Psoas muscle (tissue), 8 donors: ENCODE measurements around the gene NLRX1. TPM values are rescaled to one million over a fixed set of nuclear protein-coding genes. Genes with fewer than 3 reads are reported as not detected.
"Not testable (repeated sequence)": the region's sequence is repeated elsewhere in the genome, so short reads cannot be mapped to it uniquely, and the experiment has no call there.

Source experiments
- ATAC-seq, 4 donors: fragments of 200-7000 bp; cut with Tn5 transposase; one replicate each; pipeline ENCODE4 v1.9.1; 2020; ENCODE audit warnings: moderate library complexity in 3 of 4, mild to moderate bottlenecking in 2 of 4
- DNase-seq, 2 donors: peaks; one replicate each; pipeline ENCODE4 v3.0.0-alpha.2; 2020
- H3K27ac ChIP-seq: fragments of 200-600 bp; one replicate; pipeline ENCODE4 v1.8.0; 2022
- H3K27me3 ChIP-seq, 3 donors: fragments of 200-600 bp in 1 of 3; one replicate each; pipeline versions ENCODE4 v1.6.1 to v1.8.0; 2013 to 2022; ENCODE audit warnings: low read length in 2 of 3, mild to moderate bottlenecking in 2 of 3, moderate library complexity in 1 of 3; ENCODE audit not compliant: insufficient read depth in 3 of 3
- H3K36me3 ChIP-seq, 2 donors: fragments of 200-600 bp in 1 of 2; one replicate each; pipeline versions ENCODE4 v1.6.1 to v1.8.0; 2013 to 2022; ENCODE audit warnings: low read depth in 1 of 2, mild to moderate bottlenecking in 1 of 2, moderate library complexity in 1 of 2; ENCODE audit not compliant: insufficient read depth in 1 of 2
- H3K4me1 ChIP-seq: fragments of 200-600 bp; one replicate; pipeline ENCODE4 v1.8.0; 2022
- H3K4me3 ChIP-seq: fragments of 200-600 bp; one replicate; pipeline ENCODE4 v1.8.0; 2022; ENCODE audit warnings: mild to moderate bottlenecking
- H3K9me3 ChIP-seq: fragments of 200-600 bp; one replicate; pipeline ENCODE4 v1.8.0; 2022
- WGBS, 3 donors: extraction: QIAGEN DNeasy Blood & Tissue Kit; methylation state at CpG; one replicate each; pipeline versions ENCODE4 v1.1.6 to v1.1.7; 2013; 5-methylcytosine and 5-hydroxymethylcytosine counted together
- intact Hi-C, 2 donors: fragments of 100-400 bp; cut with DNase I; formaldehyde crosslinking; loops; one replicate each; pipeline versions ENCODE4 v1.11.0 to v1.14.2; 2022
- polyA plus RNA-seq, 3 donors: library from polyadenylated mRNA; stranded (reverse); fragments of 200-250 nt; gene quantifications; one replicate each; pipeline ENCODE4 v1.2.3, GENCODE V29; 2013
- total RNA-seq, 4 donors: library from RNA; stranded (reverse); fragmentation: NEBNext Ultra II Directional in 2 of 4; extraction: Animal tissue kit (Norgen Biotek cat#: 25700) in 2 of 4; gene quantifications; one replicate each; pipeline versions ENCODE4 v1.2.1 to v1.2.4, GENCODE V29; 2021 to 2023
- TF ChIP-seq, protein P1 (sequence below): fragments of 200-600 bp; IDR thresholded peaks from one replicate; pipeline ENCODE4 v1.8.0; 2022; ENCODE audit warnings: antibody characterized with exemption
- donor health status: healthy with polysubstance abuse.
- donor health status: DM: no; HTN: no; CAD: no; lungs with moderate emphysema.
- donor health status: Bipolar disorder and iron deficiency.
- donor health status: healthy.
- donor health status: DM: yes; HTN: yes; CAD: no.
- donor health status: DM: no; HTN: no; CAD: no.
- donor health status: DM: no; HTN: no; CAD: no.
- donor health status: DM: yes; HTN: yes; CAD: no.

NLRX1 gene
- total and polyA plus RNA-seq, 7 donors: 8.8 to 28.7 (median 18.1) TPM

DNA sequence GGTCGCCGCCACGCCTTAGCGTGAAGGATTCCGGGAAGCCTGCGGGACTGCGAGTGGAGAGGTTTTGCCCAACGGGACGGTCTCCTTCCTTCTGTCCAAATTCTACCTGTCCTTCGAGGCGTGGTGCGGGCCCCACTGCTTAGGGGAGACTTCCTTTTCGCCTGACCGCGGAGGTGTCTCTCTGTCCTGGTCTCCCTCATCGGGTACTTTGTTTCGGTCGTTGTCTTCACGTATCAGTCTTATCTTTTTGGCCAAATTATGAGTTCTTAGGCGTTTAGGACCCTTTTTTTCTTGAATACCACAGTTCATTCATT, 46.8 kb upstream of the NLRX1 start:
- intact Hi-C loops: no loop called here
- WGBS, 3 donors: 0 to 1% (median 0%) methylated on average over 20 of the region's 20 CpGs
- peak overlapping the region; percentile 93 for H3K4me3 ChIP-seq
- peaks cover 14% of the 10 kb centered on the region for H3K4me1 ChIP-seq
- peak overlapping the region; percentile 74 for H3K27ac ChIP-seq
- H3K36me3 ChIP-seq: peaks cover 5 to 40% of the 10 kb centered on the region in 2 donors
- TF ChIP-seq, protein P1, sequence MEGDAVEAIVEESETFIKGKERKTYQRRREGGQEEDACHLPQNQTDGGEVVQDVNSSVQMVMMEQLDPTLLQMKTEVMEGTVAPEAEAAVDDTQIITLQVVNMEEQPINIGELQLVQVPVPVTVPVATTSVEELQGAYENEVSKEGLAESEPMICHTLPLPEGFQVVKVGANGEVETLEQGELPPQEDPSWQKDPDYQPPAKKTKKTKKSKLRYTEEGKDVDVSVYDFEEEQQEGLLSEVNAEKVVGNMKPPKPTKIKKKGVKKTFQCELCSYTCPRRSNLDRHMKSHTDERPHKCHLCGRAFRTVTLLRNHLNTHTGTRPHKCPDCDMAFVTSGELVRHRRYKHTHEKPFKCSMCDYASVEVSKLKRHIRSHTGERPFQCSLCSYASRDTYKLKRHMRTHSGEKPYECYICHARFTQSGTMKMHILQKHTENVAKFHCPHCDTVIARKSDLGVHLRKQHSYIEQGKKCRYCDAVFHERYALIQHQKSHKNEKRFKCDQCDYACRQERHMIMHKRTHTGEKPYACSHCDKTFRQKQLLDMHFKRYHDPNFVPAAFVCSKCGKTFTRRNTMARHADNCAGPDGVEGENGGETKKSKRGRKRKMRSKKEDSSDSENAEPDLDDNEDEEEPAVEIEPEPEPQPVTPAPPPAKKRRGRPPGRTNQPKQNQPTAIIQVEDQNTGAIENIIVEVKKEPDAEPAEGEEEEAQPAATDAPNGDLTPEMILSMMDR: no peak
- ATAC-seq (no peak), DNase-seq (no peak)
- H3K27me3 ChIP-seq: no peaks in the 10 kb centered on the region
- no peaks in the 10 kb centered on the region for H3K9me3 ChIP-seq

DNA sequence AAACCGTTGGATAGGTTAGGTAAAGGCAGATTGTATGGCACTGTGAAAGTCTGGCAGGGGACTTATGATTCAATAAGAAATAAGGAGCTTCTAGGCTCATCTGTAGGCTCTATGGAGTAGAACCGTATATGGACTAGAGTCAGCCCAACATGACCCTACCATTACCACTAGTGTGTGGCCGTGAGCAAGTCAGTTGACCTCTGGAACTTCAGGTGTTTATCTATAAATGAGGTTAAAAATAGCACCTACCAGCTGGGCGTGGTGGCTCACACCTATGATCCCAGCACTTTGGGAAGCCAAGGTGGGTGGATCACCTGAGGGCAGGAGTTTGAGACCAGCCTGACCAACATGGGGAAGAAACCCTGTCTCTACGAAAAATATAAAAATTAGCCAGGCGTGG, 42.7 kb upstream of the NLRX1 start:
- Histone ChIP-seq H3K36me3 (peaks cover 5 to 71% of the 10 kb centered on the region in 2 donors), H3K9me3 (no peaks in the 10 kb centered on the region), H3K4me1 (peaks cover 12% of the 10 kb centered on the region), H3K27me3 (no peaks in the 10 kb centered on the region), H3K27ac (no peak overlapping the region), H3K4me3 (no peak overlapping the region)
- intact Hi-C loops: no loop called here
- TF ChIP-seq, protein P1: no peak
- no peak for ATAC-seq
- 91 to 92% (median 92%) methylated on average over 6 of the region's 6 CpGs for WGBS, 3 donors
- no peak for DNase-seq

DNA sequence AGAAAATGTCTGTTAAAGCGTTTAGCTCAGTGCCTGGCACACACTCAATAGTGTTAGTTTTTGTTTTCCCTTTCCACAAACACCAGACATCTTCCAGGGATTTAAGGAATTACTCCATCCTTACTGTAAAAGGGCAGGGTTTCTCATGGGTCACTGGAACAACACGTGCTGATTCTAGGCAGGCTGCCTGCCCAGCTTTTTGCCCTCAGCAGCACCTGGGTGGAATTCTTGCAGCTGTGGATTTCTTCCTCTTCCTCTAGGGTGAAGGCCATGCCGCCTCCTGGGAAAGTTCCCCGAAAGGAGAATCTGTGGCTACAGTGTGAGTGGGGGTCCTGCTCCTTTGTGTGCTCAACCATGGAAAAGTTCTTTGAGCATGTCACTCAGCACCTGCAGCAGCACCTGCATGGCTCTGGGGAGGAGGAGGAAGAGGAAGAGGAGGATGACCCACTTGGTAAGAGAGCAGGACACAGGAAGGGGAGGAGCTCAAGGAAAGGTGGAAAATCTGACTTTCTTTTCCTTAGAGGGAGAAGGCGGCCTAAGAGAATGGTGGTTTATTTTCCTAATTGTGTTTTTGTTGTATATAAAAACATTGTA, 41.8 kb upstream of the NLRX1 start:
- no peaks in the 10 kb centered on the region for H3K9me3 ChIP-seq
- no peak overlapping the region for H3K4me3 ChIP-seq
- H3K27me3 ChIP-seq: no peaks in the 10 kb centered on the region
- peaks cover 12% of the 10 kb centered on the region for H3K4me1 ChIP-seq
- 45 to 56% (median 49%) methylated on average over 5 of the region's 5 CpGs for WGBS, 3 donors
- ATAC-seq: peak in 1 of 4 donors; percentile 16
- TF ChIP-seq, protein P1: no peak
- no peak for DNase-seq
- H3K36me3 ChIP-seq: peaks cover 5 to 81% of the 10 kb centered on the region in 2 donors
- intact Hi-C loops: no loop called here
- H3K27ac ChIP-seq: peak overlapping the region; percentile 23

DNA sequence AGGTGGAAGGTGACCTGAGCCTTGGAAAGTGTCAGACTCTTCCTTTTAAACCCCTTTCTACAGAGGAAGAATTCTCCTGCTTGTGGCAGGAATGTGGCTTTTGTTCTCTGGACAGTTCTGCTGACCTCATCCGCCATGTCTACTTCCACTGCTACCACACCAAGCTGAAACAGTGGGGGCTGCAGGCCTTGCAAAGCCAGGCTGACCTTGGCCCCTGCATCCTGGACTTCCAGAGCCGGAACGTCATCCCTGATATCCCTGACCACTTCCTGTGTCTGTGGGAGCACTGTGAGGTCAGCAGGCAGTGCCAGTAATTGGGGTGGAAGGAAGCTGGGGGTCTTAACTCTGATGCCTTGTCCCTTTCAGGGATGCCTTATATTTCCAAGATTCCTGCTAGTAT, 37.9 kb upstream of the NLRX1 start:
- Histone ChIP-seq H3K9me3 (no peaks in the 10 kb centered on the region), H3K4me3 (no peak overlapping the region), H3K27ac (no peak overlapping the region), H3K4me1 (peaks cover 5% of the 10 kb centered on the region), H3K27me3 (no peaks in the 10 kb centered on the region), H3K36me3 (peaks cover 0 to 88% of the 10 kb centered on the region in 2 donors)
- DNase-seq: no peak
- ATAC-seq: no peak
- TF ChIP-seq, protein P1: no peak
- intact Hi-C loops: no loop called here
- 60 to 71% (median 64%) methylated on average over 3 of the region's 3 CpGs for WGBS, 3 donors

DNA sequence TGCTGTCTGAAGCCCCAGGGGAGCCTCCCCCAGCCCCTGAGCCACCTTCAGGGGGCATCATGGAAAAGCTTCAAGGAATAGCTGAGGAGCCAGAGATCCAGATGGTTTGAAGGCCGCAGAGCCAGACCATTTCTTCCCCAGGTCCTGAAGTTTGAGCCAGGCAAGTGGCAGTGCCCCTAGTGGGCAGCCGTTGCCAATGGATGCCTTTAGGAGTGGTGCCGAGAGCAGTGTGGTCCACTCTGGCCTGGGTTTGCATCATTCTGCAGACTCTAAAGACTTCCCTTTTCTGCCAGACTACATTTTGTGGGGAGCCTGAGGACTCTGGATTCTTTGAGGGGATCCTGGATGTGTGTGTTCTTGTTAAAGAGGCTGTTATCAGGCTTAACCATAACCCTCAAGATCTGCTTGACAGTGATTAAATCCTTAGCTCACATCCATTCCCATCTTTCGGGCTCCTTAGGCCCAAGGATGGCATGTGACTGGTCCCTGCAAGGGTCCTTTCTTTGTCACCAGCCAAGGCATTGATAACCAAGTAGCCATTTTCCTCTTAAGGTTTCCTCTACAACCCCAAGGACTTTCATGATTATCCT, 34.0 kb upstream of the NLRX1 start:
- no peak for DNase-seq
- H3K27me3 ChIP-seq: no peaks in the 10 kb centered on the region
- WGBS, 3 donors: 66 to 70% (median 67%) methylated on average over 4 of the region's 4 CpGs
- no peaks in the 10 kb centered on the region for H3K9me3 ChIP-seq
- no peak overlapping the region for H3K4me3 ChIP-seq
- H3K36me3 ChIP-seq: peaks cover 0 to 56% of the 10 kb centered on the region in 2 donors
- H3K27ac ChIP-seq: no peak overlapping the region
- ATAC-seq: peak in 3 of 4 donors; percentile 22 to 42 (median 27)
- no peaks in the 10 kb centered on the region for H3K4me1 ChIP-seq
- intact Hi-C loops: no loop called here
- TF ChIP-seq, protein P1: peak; percentile 34

DNA sequence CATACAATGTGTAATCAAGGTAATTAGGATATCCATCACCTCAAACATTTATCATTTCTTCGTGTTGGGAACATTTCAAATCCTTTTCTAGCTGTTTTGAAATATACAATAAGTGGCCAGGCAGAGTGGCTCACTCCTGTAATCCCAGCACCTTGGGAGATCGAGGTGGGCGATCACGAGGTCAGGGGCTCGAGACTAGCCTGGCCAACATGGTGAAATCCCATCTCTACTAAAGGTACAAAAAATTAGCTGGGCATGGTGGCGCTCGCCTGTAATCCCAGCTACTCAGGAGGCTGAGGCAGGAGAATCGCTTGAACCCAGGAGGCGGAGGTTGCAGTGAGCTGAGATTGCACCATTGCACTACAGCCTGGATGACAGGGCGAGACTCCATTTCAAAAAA, 29.2 kb upstream of the NLRX1 start:
- H3K27ac ChIP-seq, intact Hi-C loops, H3K4me1 ChIP-seq, ATAC-seq, H3K4me3 ChIP-seq, H3K9me3 ChIP-seq, H3K36me3 ChIP-seq, DNase-seq, H3K27me3 ChIP-seq: not testable (repeated sequence)
- 86 to 91% (median 88%) methylated on average over 10 of the region's 10 CpGs for WGBS, 3 donors
